HG03342 (cell line): ENCODE data around the gene HOXD13.

ENCODE experiments used
- ATAC-seq: cut with Tn5 transposase; IDR thresholded peaks from one replicate; pipeline ENCODE4 v1.9.1; 2021; ENCODE audit warnings: mild to moderate bottlenecking, moderate library complexity; ENCODE audit not compliant: unreplicated experiment

Gene HOXD13

DNA sequence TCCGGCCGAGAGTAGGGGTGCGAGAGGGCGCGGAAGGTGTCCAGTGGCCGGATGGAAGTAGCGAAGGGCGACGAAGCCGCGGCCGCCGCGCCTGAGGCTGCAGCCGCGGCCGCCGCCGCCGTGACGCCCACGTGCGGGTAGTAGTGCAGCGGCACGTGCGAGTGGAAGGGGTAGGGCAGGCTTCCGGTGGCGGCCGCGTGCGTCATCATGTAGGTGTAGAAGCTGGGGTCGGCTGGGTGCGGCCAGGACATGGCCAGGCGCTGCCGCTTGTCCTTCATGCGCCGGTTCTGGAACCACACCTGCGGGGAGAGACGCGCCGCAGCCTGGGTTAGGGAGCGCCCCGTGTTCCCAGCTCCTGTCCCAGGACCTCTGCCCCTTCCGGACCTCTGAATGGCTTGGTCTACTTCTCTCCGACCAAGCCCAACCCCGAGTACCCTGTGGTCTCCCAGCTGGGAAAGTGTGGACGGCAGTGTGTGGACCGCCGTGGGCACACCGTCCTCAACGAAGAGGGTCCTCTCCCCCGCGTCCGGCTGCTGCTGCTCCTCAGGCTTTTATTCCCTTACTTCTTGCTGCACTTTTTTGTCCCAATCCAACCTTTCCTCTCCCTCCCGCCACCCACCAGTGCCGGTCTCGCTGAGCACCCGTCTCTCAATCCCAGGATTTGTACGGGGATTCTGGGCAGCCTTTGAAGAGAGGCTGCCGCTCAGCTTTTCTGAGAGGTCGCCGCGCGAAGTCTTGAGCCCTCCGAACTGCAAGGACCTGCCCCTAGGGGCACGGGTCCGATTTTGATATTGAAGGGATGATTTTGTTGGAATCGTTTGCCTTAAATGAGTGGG, 11.8 kb upstream of the HOXD13 start:
- no peak for ATAC-seq

GRCh38 chr2:176081376-176081836, 11.1 kb upstream of the HOXD13 start:
- ATAC-seq: no peak

DNA sequence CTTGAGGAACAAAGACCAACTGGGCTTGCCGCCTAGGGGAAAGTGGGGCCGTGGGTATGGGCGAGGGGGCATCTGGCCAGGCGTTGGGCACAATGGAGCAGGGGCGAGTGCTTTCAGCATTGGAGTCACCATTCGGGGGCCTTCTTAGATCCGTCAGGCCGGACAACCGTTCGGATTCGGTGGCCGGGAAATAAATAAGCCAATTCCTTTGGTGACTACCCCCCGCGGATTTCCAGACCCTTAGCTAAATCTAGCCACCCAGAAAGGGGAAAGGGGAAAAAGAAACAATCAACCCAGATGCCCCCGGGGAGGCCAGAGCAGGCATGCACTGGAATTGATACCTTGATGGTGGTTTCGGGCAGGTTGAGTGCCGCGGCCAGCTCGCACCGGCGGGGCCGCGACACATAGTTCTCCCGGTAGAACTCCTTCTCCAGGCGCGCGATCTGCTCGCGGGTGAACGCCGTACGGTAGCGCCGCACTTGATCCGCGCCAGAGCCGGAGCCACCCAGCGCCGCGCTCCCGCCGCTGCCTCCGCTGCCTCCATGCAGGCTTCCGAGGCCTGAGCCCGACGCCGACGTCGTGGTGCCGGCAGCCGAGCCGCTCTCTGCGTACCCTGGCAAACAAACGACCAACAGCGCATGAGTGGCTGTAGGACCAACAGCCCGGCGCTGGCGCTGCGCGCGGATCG, 10.5 kb upstream of the HOXD13 start:
- no peak for ATAC-seq

GRCh38 chr2:176082525-176082823, 10.0 kb upstream of the HOXD13 start:
- no peak for ATAC-seq

- no peak for ATAC-seq
These were observed 9.4 kb upstream of the HOXD13 start for GRCh38 chr2:176082824-176083751.

DNA sequence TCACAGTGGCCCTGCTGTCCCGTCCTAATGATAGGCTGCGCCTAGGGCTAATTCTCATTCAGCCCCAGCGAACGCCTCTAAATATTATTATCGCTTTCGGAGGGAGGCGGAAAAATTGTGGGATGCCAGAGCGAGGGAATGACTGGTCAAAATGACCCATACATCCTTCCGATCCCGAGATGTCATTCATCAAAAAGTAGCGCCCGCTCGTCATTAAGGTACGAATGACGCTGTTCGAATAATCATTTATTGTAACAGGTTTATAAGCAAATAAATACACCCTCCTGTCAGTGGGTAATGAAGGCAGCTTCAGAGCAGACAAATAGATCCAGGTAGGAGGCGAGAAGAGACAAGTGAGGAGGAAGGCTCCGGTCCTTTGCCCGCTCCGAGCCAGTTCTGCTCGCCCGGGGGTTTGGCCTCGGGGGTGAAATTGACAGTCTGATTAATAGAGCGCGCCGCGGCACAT, 8.7 kb upstream of the HOXD13 start, which contains the start of gene EVX2:
EVX2 (minus strand) TSS at position 167 of the 466 bp plus-strand sequence. CDS start 186 bp downstream, outside the sequence.
- ATAC-seq: no peak

DNA sequence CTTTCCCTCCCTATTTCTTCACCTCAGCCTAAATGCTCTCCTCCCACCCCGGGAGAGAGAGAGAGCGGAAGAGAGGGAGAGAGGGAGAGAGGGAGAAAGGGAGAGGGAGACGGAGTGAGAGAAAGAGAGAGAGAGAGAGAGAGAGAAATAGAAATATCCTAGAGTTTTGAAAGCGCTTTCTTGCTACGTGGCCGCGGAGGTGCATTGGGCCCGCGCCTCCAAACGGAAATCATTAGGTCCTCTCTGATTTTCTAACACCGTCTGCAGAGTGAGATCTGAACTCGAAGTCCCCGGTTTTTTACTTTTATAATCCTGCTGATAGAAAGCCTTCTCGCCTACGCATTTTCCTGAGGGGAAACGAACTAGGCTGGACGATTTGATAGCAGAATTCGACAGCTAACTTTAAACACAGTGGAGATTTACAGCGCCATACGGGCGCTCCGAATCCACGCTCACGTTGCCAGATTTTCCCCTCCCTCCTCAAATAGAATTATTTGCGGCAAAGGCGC, 7.9 kb upstream of the HOXD13 start:
- no peak for ATAC-seq

- no peak for ATAC-seq
These were observed 7.3 kb upstream of the HOXD13 start for GRCh38 chr2:176085120-176085788.

DNA sequence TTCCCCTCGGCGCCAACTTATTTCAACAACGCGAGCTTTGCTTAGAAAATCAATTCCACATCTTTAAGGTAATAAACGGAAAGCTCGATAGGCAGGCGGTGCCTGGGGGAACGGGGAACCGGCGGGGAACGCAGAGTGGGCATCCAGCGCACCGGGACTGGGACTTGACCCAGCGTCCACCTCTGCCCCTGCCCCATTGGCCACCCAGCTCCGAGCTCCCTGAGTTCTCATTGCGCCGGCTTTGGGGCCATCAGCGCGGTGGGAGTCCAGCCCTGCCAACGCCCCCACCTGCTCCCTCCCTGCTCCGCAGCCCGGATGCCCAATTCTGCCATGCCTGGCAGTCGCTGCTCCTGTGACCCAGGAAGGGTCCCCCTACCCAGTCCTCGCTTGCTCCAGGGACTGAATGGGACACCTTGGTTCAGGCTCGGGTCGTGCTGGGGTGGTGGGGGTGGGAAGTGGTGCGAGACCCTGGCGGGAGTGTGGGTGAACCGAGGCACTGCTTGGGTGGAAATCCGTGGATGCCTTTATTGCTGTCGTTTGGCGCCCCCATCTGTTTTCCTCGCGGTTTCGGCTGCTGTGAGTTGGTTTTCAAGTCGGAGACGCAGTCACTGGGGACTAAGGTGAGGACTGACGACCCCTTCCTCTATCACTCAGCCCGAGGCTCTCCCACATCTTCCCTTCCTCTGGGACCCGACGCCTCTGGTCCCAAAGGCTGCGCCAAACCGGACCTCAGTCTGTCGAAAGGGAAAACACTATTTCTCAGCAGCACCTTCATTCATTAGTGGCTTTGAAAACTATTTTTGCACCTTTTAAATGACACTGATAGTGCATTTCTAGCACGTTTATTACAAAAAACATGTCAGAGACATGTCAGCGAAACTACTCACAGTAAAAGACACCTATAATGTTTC, 6.4 kb upstream of the HOXD13 start:
- ATAC-seq: no peak

GRCh38 chr2:176087330-176088047, 5.0 kb upstream of the HOXD13 start:
- ATAC-seq: no peak

GRCh38 chr2:176088048-176088936, 4.2 kb upstream of the HOXD13 start:
- no peak for ATAC-seq

DNA sequence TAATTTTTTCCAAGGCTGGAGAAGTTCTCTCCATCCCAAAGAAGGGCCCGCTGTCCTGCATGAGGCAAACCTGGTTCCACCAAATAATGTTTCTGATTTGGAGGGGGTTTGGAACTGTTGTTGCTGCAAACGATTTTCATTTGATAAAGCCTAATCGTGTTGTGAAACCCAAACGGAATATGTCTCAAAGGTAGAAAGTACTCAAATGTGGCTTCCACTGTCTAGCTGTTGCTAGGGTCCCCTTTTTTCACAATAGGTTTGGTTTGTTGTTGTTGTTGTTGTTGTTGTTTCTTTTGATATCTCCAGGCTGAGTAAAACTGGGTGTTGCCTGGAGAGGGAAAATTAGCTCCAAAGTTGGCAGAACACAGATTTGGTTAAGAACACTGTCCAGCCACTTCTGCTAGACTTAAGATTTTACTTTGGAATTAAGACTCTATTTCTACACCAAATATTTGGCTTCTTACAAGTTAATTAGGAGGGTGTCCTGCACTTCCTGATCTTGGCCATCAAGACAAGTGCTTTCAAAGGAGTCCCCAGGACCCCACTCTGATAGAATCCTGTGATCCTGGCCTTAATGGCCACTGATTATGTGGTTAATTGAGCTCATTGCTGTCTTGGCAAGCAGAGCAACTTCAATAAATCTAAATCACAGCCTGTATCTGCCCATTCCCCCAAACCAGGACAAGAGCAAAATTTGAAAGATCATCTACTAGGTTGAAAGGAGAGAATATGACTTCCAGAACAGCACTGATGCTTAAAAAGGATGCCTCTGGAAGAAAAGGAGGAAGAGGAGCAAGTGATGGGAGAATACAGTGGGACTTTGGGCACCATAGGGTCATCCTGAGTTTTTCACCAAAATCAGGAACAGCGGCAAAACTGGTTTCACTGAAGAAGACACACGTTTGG, 3.3 kb upstream of the HOXD13 start:
- no peak for ATAC-seq

- no peak for ATAC-seq
These were observed 2.6 kb upstream of the HOXD13 start for GRCh38 chr2:176089843-176090395.

DNA sequence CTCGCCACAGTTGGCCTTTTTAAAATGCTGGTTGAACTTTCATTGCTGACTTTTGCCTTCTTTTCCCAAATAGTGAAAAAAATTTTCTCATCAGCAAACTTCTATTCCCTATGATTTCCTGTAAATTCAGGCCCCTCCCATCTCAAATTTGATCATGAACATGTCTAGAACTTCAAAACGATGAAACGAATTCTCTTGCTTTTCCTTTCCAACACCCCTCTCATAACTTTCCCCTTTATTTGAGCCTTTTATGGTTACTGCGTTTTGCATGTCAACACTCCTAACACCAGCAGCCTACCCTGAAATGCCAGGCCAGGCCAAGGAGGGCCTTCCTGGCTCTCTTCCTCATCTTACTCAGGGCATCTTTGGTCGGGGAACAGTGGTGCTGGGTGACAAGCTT, 1.7 kb upstream of the HOXD13 start:
- no peak for ATAC-seq

DNA sequence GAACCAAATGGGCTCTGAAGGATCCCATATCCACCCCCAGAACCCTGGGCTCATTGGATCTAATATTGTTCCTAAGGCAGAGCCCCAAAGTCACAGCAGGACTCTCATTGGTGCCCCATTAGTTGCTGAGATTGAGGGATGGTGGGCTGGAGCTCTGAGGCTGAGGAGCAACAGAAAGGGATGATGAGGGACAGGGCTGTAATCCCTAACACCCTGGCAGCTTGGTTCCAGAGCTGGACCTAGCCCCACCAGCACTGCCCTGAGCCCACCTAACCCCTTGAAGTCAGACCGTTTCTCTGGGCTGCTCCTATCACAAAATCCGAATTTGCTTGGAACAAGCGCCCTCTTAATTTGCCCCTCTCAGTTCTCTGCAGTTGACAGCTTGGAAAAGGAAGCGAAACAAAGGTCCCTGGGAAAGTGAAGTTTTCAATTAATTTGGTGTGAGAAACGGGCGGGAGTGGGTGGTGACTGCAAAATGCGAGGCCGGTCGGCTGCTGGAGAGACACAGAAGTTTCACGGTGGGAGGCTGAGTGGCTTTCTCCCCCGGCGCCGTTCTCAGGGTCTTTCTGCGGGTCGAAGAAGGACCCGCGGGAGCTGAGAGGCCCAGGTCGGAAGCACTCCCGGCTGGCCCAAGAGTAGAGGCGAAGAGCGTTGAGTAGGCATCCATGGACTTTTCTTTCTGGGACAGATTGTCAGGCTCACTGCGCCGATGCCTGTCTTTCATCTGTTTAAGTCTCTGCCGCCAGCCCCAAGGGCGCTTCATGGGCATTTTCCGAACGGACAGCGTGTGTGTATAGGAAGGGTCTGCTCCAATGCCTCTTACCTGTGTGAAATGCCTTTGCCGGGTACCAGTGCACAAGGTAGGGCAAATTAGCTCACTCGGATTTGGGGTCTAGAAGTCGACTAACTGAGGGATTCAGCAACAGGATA, 927 bp upstream of the HOXD13 start:
- no peak for ATAC-seq
